NCI-H2029 (cell line): ENCODE results near the gene IQGAP2.

Source experiments
- DNase-seq: peaks from one replicate; lab custom pipeline; 2025; lab: John Stamatoyannopoulos, UW

The IQGAP2 gene

DNA sequence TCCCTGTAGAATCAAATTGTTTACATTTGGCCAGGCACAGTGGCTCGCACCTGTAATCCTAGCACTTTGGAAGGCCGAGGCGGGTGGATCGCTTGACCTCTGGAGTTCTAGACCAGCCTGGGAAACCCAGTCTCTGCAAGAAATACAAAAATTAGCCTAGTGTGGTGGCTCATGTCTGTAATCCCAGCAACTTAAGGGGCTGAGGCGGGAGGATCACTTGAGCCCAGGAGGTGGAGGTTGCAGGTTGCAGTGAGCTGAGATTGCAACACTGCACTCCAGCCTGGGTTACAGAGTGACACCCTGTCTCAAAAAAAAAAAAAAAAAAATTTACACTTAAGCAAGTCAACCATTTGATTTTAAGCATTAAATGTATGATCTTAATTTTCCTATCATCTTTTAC is 17.5 kb upstream of the IQGAP2 start:
- DNase-seq: no peak

DNA sequence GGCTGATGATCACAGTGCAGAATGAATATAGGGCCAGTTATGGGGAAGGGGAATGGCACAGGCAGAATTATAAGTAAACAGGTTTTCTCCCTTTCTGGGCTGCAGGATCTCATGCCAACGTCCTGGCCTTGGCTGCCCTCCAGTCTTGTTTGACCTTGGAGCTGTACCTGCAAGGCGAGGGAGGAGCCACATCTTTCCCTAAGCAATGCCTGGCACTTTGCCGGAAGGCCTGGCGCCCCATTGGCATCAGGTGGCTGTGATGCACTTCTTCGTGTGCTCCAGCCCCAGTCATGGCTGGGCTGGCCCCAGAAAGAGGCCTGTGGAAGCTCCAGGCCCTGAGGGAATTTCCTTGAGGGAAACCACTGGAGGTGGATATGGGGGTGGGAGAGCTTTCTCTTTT is 16.7 kb upstream of the IQGAP2 start:
- peak; percentile 68 for DNase-seq

DNA sequence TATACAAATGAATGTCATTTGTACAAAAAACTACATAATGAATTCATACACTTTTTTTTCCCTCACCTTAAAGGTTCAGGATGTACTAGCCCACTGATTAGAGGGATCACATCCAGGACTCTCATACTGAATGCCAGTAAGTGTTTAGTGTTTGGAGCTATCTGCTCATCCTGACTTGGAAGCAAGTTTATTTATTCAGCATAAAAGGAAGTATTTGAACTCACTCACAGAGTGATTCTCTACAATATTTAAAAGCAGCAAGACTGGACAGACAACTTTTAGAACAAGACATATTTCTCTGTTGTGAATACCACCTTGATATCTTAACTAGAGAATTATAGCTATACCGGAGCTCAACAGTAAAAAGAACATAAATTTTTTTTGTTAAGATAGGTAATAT is 14.8 kb upstream of the IQGAP2 start:
- no peak for DNase-seq

DNA sequence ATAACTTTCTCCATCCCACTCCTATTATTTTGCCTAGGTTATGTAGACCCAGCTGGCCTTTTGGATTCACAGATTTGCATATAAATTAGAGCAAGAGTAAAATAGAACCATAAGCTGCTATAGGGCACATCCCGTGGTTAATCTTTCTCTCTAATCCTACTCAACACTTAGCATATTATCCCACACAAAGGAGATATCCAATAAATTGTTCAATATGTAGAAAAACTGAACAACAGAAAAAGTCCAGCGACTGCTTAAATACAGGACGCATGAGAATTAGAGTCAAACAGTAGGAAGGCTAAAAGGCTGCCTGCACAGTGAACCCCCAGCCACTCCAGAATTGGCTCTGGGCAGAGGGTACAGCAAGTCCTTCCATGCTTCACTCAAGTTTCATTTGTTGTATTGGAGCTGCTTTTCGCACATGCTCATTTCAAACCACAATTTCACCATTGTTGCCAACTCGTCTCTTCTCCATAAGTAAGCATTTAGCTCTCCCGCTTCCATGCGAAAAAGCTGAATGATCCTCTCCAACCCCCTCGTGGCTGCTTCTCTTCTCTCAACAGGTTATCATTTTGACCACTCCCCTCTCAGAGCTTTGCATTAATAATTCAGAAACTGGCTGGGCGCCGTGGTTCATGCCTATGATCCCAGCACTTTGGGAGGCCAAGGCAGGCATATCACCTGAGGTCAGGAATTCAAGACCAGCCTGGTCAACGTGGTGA is 14.1 kb upstream of the IQGAP2 start:
- DNase-seq: no peak

DNA sequence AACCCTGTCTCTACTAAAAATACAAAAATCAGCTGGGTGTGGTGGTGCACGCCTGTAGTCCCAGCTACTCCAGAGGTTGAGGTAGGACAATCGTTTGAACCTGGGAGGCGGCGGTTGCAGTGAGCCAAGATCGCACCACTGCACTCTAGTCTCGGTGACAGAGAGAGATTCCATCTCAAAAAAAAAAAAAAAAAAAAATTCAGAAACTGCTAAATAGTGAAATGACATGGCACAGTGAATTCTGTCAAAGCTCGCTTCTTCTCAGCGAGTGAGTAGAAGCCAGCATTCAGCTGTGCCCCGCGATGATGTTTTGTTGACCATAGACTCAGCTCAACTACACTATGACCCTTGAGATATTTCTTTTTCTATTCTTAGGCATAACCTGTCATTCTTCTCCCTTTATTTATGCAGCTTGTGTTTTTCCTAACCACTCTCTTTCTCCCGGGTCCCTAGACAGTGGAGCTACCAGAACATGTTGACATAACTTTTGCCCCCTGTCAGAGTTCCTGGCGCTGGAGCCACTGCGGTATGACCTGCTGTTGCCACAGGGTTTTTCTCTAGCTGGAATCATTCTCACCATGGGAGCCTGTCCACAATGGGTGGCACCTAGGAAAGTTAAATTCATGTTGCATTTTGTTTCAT is 13.5 kb upstream of the IQGAP2 start:
- no peak for DNase-seq

DNA sequence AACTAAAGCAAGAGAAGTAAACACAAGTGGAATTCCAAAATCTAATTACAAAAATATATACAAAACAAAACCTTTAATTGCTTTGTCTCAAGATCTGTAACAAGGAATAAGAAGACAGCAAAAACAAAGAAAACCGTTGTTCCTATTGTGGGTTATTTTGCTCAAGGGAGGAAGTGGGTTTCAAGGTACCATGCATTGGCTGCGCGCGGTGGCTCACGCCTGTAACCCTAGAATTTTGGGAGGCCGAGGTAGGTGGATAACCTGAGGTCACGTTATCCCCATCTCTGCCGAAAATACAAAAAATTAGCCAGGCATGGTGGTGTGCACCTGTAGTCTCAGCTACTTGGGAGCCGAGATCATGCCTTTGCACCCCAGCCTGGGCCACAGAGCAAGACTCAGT is 12.1 kb upstream of the IQGAP2 start:
- no peak for DNase-seq

DNA sequence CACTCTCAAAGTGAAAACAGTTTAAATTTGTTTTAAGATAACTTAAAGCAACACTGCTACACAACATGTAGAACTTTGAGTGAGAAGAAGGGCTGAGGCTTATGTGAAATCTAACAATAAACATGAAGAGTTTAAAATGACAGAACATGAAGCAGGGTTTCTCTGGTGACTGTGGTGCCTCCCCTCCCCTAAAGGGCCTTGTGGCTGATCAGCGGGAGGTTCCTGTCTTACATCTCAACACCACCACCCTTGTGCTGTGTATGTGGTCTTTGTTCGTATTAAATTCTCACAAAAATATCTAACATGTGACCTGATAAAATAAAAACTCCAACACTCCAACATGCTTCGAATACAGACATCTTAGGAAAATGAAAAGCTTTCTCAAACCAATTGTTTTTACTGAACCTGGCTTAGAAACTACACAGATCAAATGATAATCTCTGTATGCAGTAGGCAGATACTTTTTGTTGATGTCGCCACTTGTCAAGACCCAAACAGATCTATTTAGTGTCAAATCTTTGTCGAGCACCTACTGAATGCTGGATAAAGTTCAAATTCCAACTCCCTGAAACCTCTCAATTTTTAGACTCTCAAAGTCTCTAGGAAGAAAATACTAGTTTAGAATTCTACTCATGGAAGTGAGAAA is 9.9 kb upstream of the IQGAP2 start:
- no peak for DNase-seq

DNA sequence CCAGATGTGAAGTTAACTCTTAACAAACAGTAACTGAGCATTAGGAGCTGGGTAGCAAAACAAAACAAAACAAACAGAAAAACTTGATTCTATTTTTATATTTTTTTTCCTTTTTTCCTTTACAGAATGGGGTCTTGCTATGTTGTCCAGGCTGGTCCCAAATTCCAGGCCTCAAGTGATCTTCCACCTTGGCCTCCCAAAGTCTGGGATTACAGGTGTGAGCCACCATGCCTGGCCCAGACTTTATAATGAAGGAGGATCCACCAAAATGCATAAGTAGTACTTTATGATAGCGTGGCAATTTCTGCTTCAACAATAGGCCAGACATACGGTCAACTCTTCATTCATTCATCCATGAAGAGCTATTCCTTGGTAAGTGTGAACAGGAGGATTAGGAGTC is 5.9 kb upstream of the IQGAP2 start:
- DNase-seq: no peak

DNA sequence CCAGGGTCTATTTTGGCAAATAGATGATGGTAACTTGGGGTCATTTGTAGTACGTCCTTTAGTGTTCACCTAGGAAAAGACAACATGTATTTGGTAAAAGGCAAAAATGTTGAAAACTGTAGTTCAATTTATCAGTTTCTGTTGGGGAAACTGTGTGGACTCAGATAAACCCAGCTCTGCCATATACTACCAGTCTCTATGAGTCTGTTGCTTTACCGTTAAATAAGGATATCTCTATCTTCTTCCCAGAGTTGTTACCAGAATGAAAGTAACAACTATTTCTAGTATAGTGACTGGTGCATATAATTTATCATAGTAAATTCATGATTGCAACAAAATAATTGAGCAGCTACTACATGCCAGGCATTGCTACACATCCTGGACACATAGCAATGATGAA is 3.8 kb upstream of the IQGAP2 start:
- DNase-seq: no peak

DNA sequence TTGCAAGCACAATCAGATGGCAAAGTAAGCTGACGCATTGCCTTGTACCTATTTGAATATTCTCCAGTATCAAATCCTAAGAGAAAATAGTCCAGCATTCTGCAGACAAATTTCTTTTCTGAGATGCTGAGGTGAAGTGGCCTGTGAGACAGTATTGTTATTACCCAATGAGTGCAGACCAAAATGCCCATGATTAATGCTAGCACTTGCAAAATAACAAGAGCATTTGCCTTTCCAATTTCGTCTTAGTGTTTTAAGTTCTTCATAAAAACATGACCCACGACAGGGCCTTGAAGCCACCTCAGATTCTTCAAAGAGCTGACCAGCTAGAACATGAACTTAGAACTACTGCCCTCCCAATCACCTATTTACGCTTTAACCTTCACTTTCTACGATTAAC is 2.6 kb upstream of the IQGAP2 start:
- DNase-seq: no peak

DNA sequence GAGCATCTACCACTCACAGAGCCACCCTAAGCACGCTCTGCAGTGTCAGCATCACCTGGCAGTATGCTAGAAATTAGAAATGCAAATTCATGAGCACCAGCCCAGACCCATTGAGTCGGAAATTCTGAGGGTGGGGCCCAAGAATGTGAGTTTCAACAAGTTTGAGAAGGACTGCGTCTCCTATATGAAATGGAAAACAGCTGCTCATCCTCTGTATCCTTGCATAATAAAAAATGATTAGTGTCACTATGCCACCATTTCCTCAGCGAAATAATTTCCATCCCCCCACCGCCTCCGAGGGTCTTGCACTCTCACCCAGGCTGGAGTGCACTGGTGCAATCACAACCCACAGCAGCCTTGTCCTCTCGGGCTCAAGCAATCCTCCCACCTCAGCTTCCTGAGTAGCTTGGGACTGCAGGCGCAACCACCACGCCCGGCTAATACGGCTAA is 1.3 kb upstream of the IQGAP2 start:
- DNase-seq: no peak

DNA sequence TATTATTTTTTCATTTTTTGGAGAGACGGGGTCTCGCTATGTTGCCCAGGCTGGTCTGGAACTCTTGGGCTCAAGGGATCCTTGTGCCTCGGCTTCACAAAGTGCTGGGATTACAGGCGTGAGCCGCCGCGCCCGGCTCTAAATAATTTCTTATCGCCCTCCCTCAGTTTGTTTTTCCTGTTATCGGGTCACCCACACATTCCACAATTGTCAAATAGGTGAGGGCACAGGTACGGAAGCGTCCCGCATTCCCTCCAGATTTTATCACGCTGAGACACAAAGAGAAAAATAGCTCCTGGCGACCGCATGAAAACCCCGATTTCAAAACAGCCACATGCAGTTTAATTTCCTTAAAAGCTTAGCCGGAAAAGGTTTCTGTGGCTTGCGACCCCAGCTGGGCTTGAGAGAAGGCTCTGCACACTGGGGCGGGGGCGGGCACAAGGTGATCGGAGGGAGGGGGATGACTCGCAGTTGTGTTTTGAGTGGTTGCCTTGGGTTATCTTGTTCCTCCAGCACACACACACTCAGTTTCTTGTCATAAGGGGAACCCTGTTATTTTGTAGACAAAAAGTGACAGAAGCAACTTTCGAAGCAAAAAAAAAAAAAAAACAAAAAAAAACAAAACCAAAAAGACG is 717 bp upstream of the IQGAP2 start:
- no peak for DNase-seq

DNA sequence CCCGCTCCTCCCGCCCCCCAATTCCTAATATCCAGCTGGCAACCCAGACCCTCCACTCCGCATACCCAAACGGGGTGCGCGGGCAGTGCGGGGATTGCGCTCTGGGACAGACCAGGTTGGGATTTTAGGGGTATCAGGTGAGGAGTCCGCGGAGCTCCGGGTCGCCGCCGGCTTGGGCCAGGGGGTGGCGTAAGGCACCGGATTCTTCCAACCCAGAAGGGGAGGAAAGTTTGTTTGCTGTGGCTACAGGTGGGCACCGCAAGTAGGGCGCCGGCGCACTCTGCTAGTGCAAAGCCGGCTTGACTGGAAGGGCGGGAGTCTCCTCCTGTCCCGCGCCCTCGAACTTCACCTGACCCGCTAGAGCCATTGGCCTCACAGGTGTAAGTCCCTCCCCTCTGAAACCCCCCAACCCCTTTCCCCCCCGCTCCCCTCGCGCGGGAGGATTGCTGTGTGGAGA is 709 bp downstream of the IQGAP2 start:
- no peak for DNase-seq

DNA sequence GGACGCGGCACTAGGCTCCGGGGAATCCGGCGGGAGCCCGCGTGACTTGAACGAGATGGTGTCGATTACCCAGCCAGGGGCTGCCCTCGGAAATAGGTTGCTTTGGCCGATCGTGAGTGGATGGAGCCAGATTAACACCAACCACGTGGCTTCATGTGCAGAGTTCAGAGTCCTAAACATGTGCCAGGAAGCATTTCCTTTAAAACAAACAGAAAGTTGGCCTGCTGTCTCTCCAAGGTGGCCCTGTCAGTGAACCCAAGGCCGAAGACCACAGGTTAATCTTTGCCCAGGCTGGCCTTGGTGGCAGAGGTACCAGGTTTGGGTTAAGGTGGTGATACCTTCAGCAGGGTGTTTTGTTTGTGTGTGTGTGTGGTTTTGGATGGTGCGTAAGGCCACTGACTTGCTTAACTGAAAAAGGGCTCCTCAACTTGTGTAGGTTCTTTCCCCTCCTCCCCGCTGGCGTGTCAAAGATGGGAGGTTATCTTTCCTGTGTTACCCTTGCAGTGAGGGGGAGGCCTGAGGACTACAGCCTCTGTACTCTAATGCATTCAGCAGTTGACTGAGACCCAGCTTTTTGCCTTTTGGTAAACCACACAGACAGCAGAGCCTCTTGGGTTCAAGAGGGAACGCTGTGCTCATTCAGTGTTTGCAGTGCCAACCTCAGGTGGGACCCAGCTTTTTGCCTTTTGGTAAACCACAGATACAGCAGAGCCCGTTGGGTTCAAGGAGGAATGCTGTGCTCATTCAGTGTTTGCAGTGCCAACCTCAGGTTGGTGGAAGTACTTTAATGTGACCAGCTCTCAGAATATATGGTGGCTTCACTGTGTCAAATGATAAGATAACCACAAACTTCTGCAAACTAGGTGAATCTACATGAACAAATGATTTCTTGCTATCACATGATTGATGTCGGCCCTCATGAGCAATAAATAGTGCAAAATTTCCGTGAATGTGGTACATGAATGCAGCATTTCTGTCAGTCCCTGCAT is 1.4 kb downstream of the IQGAP2 start:
- no peak for DNase-seq

DNA sequence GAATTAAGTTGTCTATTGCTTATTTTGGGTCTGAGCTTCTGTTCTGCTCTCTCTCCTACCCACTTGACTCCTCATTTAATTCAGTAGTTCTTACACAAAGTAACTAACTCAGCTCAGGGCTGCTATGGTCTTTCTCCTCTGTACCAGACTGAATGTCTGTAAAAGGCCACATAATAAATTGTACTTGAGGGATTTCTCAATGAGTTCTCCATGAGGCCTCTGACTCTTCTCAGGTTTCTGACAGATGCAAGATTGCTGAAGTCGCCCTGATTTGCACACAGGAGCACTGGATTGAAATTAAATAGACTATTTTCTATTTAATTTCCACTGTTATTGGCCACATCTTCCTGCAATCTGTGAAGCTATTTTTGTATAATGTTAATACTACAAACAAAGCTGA is 2.9 kb downstream of the IQGAP2 start:
- DNase-seq: no peak

DNA sequence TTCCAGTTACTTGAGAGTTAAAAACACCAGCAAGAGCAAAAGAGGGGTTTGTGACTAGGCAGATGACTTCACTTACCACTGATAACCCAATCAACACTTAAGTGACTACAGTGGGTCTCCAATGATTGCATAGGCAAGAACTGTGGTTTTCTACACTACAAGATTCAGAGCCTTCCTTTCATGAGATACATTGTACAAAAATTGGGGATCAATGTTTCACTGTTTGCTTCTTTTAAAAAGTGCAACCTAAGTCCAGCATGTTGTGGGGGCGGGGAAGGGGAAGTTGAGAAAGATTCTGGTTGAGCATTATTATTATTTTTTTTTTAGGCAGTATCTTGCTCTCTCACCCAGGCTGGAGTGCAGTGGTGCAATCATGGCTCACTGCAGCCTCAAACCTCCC is 3.6 kb downstream of the IQGAP2 start:
- DNase-seq: no peak

DNA sequence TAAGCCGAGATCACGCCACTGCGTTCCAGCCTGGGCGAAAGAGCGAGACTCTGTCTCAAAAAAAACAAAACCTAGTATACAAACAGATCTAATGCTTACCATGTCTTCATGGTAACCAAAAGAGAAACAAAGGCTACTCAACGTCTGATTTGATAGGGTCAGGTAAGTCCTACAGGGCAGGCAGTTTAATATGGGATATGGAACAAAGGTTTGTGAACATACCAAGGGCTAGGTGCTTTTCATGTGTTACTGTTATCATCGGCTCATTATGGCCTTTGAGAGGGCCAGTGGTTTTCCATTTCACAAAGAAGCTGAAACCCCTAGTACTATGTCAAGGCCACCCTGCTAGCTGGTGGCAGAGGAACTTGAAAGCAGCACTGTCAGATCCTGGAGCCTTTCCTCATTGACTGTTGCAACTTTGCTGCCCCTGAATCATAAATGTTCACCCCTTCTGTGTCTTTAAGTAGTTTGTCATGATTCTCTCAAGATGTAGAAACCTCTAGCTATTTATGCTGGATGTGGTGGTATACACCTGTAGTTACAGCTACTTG is 5.1 kb downstream of the IQGAP2 start:
- no peak for DNase-seq

DNA sequence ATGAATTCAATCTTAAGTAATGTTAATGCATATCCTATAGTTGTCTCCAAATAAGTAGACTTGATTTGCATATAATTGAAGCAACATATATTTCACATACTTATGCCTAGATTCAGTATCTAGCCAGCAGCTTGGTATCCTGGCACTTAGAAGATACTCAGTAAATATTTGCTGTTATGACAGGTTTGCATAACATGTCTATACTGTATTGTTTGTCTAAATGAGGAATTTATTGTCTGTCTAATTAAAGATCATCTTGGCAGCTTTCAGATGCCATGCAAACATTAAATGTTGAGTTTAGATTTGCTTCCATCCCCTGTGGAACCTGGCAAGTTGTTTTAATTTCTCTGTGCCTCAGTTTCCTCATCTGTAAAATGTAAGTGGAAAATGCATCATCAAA is 9.4 kb downstream of the IQGAP2 start:
- DNase-seq: no peak

DNA sequence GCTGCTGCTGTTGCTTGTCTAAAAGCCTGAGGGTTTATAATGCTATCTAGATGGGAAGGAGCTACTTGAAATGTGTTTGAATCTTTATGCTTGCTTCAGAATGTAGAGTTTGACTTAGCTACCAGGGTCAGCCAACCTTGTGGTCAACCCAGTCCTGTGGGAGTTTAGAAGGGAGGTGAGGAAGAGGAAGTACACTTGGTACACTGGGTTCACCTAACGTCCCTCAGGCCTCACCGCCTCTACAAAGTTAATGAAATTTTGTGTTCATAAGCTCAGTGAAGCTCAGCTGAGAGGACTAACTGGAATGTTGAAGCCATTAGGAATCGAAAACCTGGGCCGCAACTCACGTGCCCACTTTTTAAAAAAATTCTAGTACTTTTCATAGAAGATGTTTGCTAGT is 10.7 kb downstream of the IQGAP2 start:
- no peak for DNase-seq

DNA sequence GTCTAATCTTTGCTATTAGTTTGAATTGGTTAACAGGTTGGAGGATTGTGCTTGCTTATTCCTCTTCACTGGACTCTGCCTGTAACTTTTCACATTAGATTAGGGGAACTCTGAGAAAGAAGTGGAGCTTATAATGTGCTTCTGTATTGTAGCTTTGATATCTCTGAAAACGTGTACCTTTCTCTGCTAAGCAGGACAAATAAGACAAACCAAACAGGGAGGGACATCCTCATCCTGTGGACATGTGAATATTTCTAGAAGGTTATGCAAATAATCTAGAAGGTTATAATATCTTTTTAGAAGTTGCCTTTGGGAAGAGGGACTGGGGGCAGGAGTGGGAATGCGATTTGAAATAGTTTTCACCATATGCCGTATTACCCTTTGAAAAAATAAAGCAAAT is 11.7 kb downstream of the IQGAP2 start:
- no peak for DNase-seq

DNA sequence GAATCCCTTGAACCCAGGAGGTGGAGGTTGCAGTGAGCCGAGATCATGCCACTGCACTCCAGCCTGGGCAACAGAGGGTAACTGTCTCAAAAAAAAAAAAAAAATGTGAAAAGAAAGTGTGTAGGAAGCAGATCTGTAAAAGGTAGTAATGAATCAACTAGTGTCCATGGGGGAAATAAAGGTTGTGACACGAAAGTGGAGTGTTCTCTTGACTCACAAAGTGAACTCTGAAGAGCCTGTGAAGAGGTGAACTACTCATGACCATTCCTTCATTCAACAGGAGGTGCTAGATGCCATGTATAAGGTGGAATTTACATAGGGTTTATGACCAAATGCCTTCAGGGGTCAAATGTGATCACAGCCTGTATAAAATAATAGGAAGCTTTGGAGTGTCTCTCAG is 12.8 kb downstream of the IQGAP2 start:
- DNase-seq: no peak
